Measurements from ENCODE around the gene OCA2.

The OCA2 gene

GRCh38 chr15:27842526-27842925 lies 256.6 kb downstream of the OCA2 start:
- Histone ChIP-seq H3K27ac (replicated peaks) (no peak overlapping the region), H3K4me3 (replicated peaks; ENCODE audit: insufficient read depth, low read length) (no peak overlapping the region), H3K27me3 (ENCODE audit: insufficient read depth, poor library complexity, severe bottlenecking) (no peaks in the 10 kb centered on the region)
- peak in 1 of 2 experiments; percentile 3 for DNase-seq (ENCODE audit: low read depth in 1 of 2, low spot score in 1 of 2)
- TF ChIP-seq SPI1 (IDR thresholded peaks at IDR 0.05; ENCODE audit: borderline replicate concordance, low read depth) (no peak), GABPA (IDR thresholded peaks at IDR 0.05; ENCODE audit: low read depth) (no peak), POLR2AphosphoS5 (IDR thresholded peaks at IDR 0.05; ENCODE audit: low read depth) (no peak)
- TF ChIP-seq, protein P1, sequence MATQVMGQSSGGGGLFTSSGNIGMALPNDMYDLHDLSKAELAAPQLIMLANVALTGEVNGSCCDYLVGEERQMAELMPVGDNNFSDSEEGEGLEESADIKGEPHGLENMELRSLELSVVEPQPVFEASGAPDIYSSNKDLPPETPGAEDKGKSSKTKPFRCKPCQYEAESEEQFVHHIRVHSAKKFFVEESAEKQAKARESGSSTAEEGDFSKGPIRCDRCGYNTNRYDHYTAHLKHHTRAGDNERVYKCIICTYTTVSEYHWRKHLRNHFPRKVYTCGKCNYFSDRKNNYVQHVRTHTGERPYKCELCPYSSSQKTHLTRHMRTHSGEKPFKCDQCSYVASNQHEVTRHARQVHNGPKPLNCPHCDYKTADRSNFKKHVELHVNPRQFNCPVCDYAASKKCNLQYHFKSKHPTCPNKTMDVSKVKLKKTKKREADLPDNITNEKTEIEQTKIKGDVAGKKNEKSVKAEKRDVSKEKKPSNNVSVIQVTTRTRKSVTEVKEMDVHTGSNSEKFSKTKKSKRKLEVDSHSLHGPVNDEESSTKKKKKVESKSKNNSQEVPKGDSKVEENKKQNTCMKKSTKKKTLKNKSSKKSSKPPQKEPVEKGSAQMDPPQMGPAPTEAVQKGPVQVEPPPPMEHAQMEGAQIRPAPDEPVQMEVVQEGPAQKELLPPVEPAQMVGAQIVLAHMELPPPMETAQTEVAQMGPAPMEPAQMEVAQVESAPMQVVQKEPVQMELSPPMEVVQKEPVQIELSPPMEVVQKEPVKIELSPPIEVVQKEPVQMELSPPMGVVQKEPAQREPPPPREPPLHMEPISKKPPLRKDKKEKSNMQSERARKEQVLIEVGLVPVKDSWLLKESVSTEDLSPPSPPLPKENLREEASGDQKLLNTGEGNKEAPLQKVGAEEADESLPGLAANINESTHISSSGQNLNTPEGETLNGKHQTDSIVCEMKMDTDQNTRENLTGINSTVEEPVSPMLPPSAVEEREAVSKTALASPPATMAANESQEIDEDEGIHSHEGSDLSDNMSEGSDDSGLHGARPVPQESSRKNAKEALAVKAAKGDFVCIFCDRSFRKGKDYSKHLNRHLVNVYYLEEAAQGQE (IDR thresholded peaks at IDR 0.05; ENCODE audit: insufficient replicate concordance, low read depth) = no peak
- TF ChIP-seq, protein P2, sequence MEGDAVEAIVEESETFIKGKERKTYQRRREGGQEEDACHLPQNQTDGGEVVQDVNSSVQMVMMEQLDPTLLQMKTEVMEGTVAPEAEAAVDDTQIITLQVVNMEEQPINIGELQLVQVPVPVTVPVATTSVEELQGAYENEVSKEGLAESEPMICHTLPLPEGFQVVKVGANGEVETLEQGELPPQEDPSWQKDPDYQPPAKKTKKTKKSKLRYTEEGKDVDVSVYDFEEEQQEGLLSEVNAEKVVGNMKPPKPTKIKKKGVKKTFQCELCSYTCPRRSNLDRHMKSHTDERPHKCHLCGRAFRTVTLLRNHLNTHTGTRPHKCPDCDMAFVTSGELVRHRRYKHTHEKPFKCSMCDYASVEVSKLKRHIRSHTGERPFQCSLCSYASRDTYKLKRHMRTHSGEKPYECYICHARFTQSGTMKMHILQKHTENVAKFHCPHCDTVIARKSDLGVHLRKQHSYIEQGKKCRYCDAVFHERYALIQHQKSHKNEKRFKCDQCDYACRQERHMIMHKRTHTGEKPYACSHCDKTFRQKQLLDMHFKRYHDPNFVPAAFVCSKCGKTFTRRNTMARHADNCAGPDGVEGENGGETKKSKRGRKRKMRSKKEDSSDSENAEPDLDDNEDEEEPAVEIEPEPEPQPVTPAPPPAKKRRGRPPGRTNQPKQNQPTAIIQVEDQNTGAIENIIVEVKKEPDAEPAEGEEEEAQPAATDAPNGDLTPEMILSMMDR (IDR thresholded peaks at IDR 0.05; ENCODE audit: insufficient read depth, low read length) = no peak

DNA sequence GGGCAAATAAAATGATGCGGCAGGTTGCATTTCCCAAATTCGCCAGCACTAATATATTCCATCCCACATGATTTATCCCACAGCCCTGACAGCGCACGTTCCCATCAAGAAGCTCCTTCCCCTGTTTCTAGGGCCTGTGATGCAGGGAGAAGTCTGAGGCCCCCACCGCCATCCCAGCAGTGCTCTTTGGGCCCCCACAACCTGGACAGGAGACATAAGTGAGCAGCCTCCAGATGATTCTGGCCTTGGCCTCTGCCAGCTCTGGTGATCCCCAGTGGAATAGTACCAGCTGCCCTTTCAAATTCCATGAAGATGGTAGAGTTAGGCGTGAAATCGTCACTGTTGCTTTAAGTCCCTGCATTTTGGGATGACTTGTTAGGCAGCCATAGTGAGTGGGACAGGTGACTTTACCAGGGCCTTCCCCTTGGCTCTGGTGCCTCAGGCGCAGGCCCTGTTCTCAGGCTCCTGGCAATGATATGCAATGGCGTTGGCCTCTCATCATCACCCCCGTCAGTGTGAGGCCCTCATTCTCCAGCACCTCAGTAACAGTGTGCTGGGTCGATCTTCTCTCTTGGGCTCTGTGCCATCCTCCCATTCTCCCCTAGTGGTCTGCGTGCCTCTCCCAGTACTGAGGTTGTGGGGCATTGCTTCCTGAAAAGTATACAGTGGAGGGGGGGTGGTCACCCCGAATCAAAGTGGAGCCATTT lies 263.7 kb downstream of the OCA2 start:
- TF ChIP-seq, protein P1 (IDR thresholded peaks at IDR 0.05; ENCODE audit: insufficient replicate concordance, low read depth) = no peak
- TF ChIP-seq GABPA (IDR thresholded peaks at IDR 0.05; ENCODE audit: low read depth) (no peak), POLR2AphosphoS5 (IDR thresholded peaks at IDR 0.05; ENCODE audit: low read depth) (no peak), SPI1 (IDR thresholded peaks at IDR 0.05; ENCODE audit: borderline replicate concordance, low read depth) (no peak)
- TF ChIP-seq, protein P2 (IDR thresholded peaks at IDR 0.05; ENCODE audit: insufficient read depth, low read length) = no peak
- Histone ChIP-seq H3K27ac (replicated peaks) (no peak overlapping the region), H3K27me3 (ENCODE audit: insufficient read depth, poor library complexity, severe bottlenecking) (no peaks in the 10 kb centered on the region), H3K4me3 (replicated peaks; ENCODE audit: insufficient read depth, low read length) (no peak overlapping the region)
- no peak for DNase-seq (ENCODE audit: low read depth in 1 of 2, low spot score in 1 of 2)

DNA sequence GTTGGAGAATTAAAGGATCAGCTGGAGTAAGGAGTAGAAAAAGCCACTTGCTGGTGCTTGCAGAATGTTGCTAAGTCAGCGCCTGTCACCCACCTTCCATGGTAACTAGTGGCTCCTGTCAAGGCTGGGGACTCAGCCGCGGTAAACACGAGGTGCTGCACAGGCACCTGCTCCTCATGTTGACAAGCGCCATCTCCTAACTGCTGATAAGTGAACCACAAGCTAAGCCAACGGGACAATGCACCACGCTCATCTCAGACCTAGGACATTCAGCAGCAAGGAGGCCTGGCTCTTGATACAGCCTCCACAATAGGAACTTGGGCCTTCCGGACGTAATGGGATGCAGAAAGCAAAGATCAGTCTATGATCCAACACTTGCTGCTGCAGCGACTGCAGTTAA lies 264.4 kb downstream of the OCA2 start:
- Histone ChIP-seq H3K4me3 (replicated peaks; ENCODE audit: insufficient read depth, low read length) (no peak overlapping the region), H3K27me3 (ENCODE audit: insufficient read depth, poor library complexity, severe bottlenecking) (no peaks in the 10 kb centered on the region), H3K27ac (replicated peaks) (no peak overlapping the region)
- DNase-seq (ENCODE audit: low read depth in 1 of 2, low spot score in 1 of 2) = no peak
- TF ChIP-seq, protein P1 (IDR thresholded peaks at IDR 0.05; ENCODE audit: insufficient replicate concordance, low read depth) = no peak
- TF ChIP-seq GABPA (IDR thresholded peaks at IDR 0.05; ENCODE audit: low read depth) (no peak), POLR2AphosphoS5 (IDR thresholded peaks at IDR 0.05; ENCODE audit: low read depth) (no peak), SPI1 (IDR thresholded peaks at IDR 0.05; ENCODE audit: borderline replicate concordance, low read depth) (no peak)
- TF ChIP-seq, protein P2 (IDR thresholded peaks at IDR 0.05; ENCODE audit: insufficient read depth, low read length) = no peak

Measured in HL-60 (cell line).